Astrocyte (in vitro differentiated cells and primary cell): ENCODE results near the gene ANKRD61. TPM values are rescaled to one million over a fixed set of nuclear protein-coding genes. Genes with fewer than 3 reads are reported as not detected.
A peak's percentile ranks its signal among the peaks of the same experiment; 100 is the strongest.

Experiments used
- DNase-seq: peaks from one replicate; pipeline ENCODE4 v3.0.0-alpha.2; 2010; ENCODE audit warnings: low read depth
- FAIRE-seq: peaks from 2 replicates; lab custom pipeline; 2011; peaks lifted over from hg19 to GRCh38; lab: Jason Lieb, UNC
- H2AFZ ChIP-seq: 2 replicates; pipeline ENCODE4 v1.6.0; 2012; ENCODE audit warnings: low read depth, low read length, inconsistent platforms
- H3K27ac ChIP-seq: 2 replicates; pipeline ENCODE4 v1.5.1; 2011; ENCODE audit warnings: low read depth, low read length, inconsistent platforms
- H3K27me3 ChIP-seq: 2 replicates; pipeline ENCODE4 v1.6.0; 2011; ENCODE audit warnings: low read length, inconsistent platforms; ENCODE audit not compliant: insufficient read depth
- H3K36me3 ChIP-seq: 2 replicates; pipeline ENCODE4 v1.5.1; 2011; ENCODE audit warnings: low read length, inconsistent platforms; ENCODE audit not compliant: insufficient read depth
- H3K4me1 ChIP-seq: 2 replicates; pipeline ENCODE4 v1.5.1; 2011; ENCODE audit warnings: low read length, inconsistent platforms; ENCODE audit not compliant: insufficient read depth
- H3K4me2 ChIP-seq: 2 replicates; pipeline ENCODE4 v1.6.0; 2012; ENCODE audit warnings: low read length, inconsistent platforms
- H3K4me3 ChIP-seq: 2 replicates; pipeline ENCODE4 v1.5.1; 2011; ENCODE audit warnings: low read depth, mild to moderate bottlenecking, low read length, inconsistent platforms; ENCODE audit not compliant: insufficient read depth
- H3K79me2 ChIP-seq: 2 replicates; pipeline ENCODE4 v1.6.0; 2012; ENCODE audit warnings: mild to moderate bottlenecking, low read length, inconsistent platforms; ENCODE audit not compliant: insufficient read depth
- H3K9ac ChIP-seq: 2 replicates; pipeline ENCODE4 v1.6.0; 2012; ENCODE audit warnings: mild to moderate bottlenecking, low read length, inconsistent platforms
- H3K9me3 ChIP-seq: 2 replicates; pipeline ENCODE4 v1.5.1; 2012; ENCODE audit warnings: low read depth, mild to moderate bottlenecking, low read length, inconsistent platforms; ENCODE audit not compliant: insufficient read depth
- H4K20me1 ChIP-seq: 2 replicates; pipeline ENCODE4 v1.6.0; 2012; ENCODE audit warnings: low read length, inconsistent platforms; ENCODE audit not compliant: insufficient read depth
- H3K27ac Mint-ChIP-seq: one replicate; pipeline ENCODE4 v1.8.0; 2021; ENCODE audit warnings: mild to moderate bottlenecking, mixed read lengths; ENCODE audit not compliant: unreplicated experiment
- H3K27me3 Mint-ChIP-seq: one replicate; pipeline ENCODE4 v1.8.0; 2021; ENCODE audit warnings: low read depth, mixed read lengths; ENCODE audit not compliant: unreplicated experiment
- H3K36me3 Mint-ChIP-seq: one replicate; pipeline ENCODE4 v1.8.0; 2021; ENCODE audit warnings: low read depth, mixed read lengths; ENCODE audit not compliant: unreplicated experiment
- H3K4me1 Mint-ChIP-seq: one replicate; pipeline ENCODE4 v1.8.0; 2021; ENCODE audit warnings: low read depth, mixed read lengths; ENCODE audit not compliant: unreplicated experiment
- H3K4me3 Mint-ChIP-seq: one replicate; pipeline ENCODE4 v1.8.0; 2021; ENCODE audit warnings: mild to moderate bottlenecking, moderate library complexity, mixed read lengths; ENCODE audit not compliant: unreplicated experiment
- H3K9me3 Mint-ChIP-seq: one replicate; pipeline ENCODE4 v1.8.0; 2021; ENCODE audit warnings: mild to moderate bottlenecking, mixed read lengths; ENCODE audit not compliant: unreplicated experiment
- CTCF ChIP-seq: IDR thresholded peaks from 2 replicates; pipeline ENCODE4 v1.5.1; 2011; ENCODE audit warnings: low read depth, mild to moderate bottlenecking, inconsistent platforms, low read length, moderate library complexity; ENCODE audit not compliant: insufficient read depth
- EZH2 ChIP-seq: IDR thresholded peaks from 2 replicates; pipeline ENCODE4 v1.6.1; 2012; ENCODE audit warnings: mild to moderate bottlenecking, low read length, inconsistent platforms; ENCODE audit not compliant: insufficient read depth
- total RNA-seq: library from RNA; stranded (reverse); gene quantifications from 2 replicates; pipeline ENCODE4 v1.2.1, GENCODE V29; 2021

Gene ANKRD61
- total RNA-seq, 1 donor from 2014 or later: 0.18 TPM

- peaks cover 34% of the 10 kb centered on the region for H3K4me1 Mint-ChIP-seq
- Histone ChIP-seq H3K4me3 (no peak overlapping the region), H3K4me2 (no peak overlapping the region), H3K79me2 (peaks cover 65% of the 10 kb centered on the region), H3K9ac (no peak overlapping the region), H3K4me1 (peaks cover 9% of the 10 kb centered on the region), H4K20me1 (no peaks in the 10 kb centered on the region), H2AFZ (no peak overlapping the region), H3K27ac (no peak overlapping the region), H3K36me3 (peaks cover 5% of the 10 kb centered on the region), H3K27me3 (no peaks in the 10 kb centered on the region), H3K9me3 (no peaks in the 10 kb centered on the region)
- peak overlapping the region; percentile 27 for H3K4me3 Mint-ChIP-seq
- DNase-seq (no peak), FAIRE-seq (no peak)
- TF ChIP-seq EZH2: no peak
- no peak for TF ChIP-seq CTCF
- H3K36me3 Mint-ChIP-seq: peaks cover 4% of the 10 kb centered on the region
- no peaks in the 10 kb centered on the region for H3K9me3 Mint-ChIP-seq
- H3K27ac Mint-ChIP-seq: peak overlapping the region; percentile 34
- no peaks in the 10 kb centered on the region for H3K27me3 Mint-ChIP-seq
Measured at GRCh38 chr7:6011541-6011940, 19.6 kb upstream of the ANKRD61 start.

DNA sequence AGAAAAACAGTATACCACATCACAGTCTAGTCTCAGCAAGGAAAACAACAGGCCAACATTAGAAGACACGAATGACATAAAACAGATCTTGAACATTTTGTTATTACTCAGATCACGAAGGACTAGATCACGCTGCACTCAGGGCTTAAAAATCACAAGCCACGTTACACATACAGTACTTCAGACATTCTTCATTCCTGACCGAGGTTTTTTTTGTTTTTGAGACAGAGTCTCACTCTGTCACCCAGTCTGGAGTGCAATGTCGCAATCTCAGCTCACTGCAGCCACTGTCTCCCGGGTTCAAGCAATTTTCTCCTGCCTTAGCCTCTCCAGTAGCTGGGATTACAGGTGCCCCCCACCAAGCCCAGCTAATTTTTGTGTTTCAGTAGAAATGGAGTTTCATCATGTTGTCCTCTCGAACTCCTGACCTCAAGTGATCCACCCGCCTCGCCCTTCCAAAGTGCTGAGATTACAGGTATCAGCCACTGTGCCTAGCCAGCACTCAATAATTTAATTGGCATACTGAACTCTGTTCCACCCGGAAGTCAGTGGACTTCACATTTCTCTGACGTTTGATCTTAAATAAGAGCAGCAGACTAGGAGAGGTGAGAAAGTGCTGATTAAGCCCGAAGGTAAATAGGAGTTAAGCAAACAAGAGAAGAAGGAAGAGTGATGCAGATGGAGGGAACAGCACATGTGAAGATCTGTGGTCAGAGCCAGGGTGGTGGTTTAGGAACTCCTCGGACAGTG, 18.6 kb upstream of the ANKRD61 start:
- Histone ChIP-seq H3K36me3 (peaks cover 7% of the 10 kb centered on the region), H3K79me2 (peaks cover 61% of the 10 kb centered on the region), H3K27me3 (no peaks in the 10 kb centered on the region), H3K4me2 (no peak overlapping the region), H3K4me1 (peaks cover 9% of the 10 kb centered on the region), H2AFZ (no peak overlapping the region), H3K9me3 (no peaks in the 10 kb centered on the region), H3K27ac (no peak overlapping the region), H4K20me1 (no peaks in the 10 kb centered on the region), H3K4me3 (no peak overlapping the region), H3K9ac (no peak overlapping the region)
- Mint-ChIP-seq H3K27ac (peak overlapping the region; percentile 21), H3K9me3 (no peaks in the 10 kb centered on the region), H3K4me1 (peaks cover 32% of the 10 kb centered on the region), H3K27me3 (no peaks in the 10 kb centered on the region), H3K4me3 (peak overlapping the region; percentile 28), H3K36me3 (peaks cover 10% of the 10 kb centered on the region)
- FAIRE-seq (no peak), DNase-seq (no peak)
- TF ChIP-seq EZH2 (no peak), CTCF (no peak)
